HepG2 (cell line): ENCODE measurements around the gene LIMS2. TPM values are rescaled to one million over a fixed set of nuclear protein-coding genes. Genes with fewer than 3 reads are reported as not detected.

ENCODE experiments used
- ATAC-seq: fragments of 200-7000 bp; cut with Tn5 transposase; 3 replicates; pipeline ENCODE4 v1.9.1; 2020; ENCODE audit warnings: mild to moderate bottlenecking, moderate library complexity
- BruUV-seq: library from RNA; stranded (reverse); fragments of 400-500 nt; replicated peaks from 2 replicates; lab custom pipeline; 2021; lab: Mats Ljungman, UMichigan
- CTCF ChIA-PET: fragments of 300-600 bp; formaldehyde crosslinking; extraction: SDS; loops from one replicate; lab custom pipeline; 2021; ENCODE audit warnings: low total read pairs, inconsistent platforms, low intra/inter-chr PET ratio; lab: Yijun Ruan, JAX
- POLR2A ChIA-PET: fragments of 350-600 bp; sonication (Branson Sonifier 250); formaldehyde crosslinking; loops from one replicate; lab custom pipeline; 2020; ENCODE audit warnings: antibody characterized with exemption, inconsistent platforms; lab: Yijun Ruan, JAX
- DNase-seq: peaks from one replicate; pipeline ENCODE4 v3.0.0-alpha.2; 2015; ENCODE audit warnings: low spot score
- FAIRE-seq: peaks from 3 replicates; lab custom pipeline; 2011; peaks lifted over from hg19 to GRCh38; lab: Jason Lieb, UNC
- H2AFZ ChIP-seq: one replicate; pipeline ENCODE4 v1.6.1; 2011; ENCODE audit warnings: low read length, inconsistent platforms
- H3K27ac ChIP-seq: fragments of 300-600 bp; 3 replicates; pipeline ENCODE4 v1.8.0; 2011; ENCODE audit warnings: mixed run types, mild to moderate bottlenecking, mixed read lengths, low read length, inconsistent platforms; ENCODE audit not compliant: insufficient read depth; ENCODE audit errors: extremely low read length
- H3K27me3 ChIP-seq, 2 experiments: fragments of 200-600 bp in 1 of 2; 2 replicates in 1 of 2; 3 replicates in 1 of 2; pipeline versions ENCODE4 v1.6.0 to v1.8.0; 2011; ENCODE audit warnings: low read length in 2 of 2, mild to moderate bottlenecking in 2 of 2, moderate library complexity in 2 of 2, inconsistent platforms in 1 of 2; ENCODE audit not compliant: insufficient read depth in 2 of 2, control insufficient read depth in 1 of 2
- H3K36me3 ChIP-seq, 2 experiments: fragments of 200-600 bp in 1 of 2; replicated peaks in 1 of 2; 2 replicates in 1 of 2; 3 replicates in 1 of 2; pipeline versions ENCODE4 v1.5.1 to v1.8.0; 2011; ENCODE audit warnings: low read length in 2 of 2, inconsistent platforms in 1 of 2; ENCODE audit not compliant: insufficient read depth in 2 of 2, control insufficient read depth in 1 of 2
- H3K4me1 ChIP-seq: 2 replicates; pipeline ENCODE4 v1.5.1; 2012; ENCODE audit warnings: low read length, inconsistent platforms; ENCODE audit not compliant: insufficient read depth
- H3K4me2 ChIP-seq: 2 replicates; pipeline ENCODE4 v1.6.0; 2011; ENCODE audit warnings: low read depth, low read length, inconsistent platforms
- H3K4me3 ChIP-seq, 3 experiments: fragments of 200-600 bp in 1 of 3; sonication (generic), shearing (Covaris generic) in 1 of 3; replicated peaks in 1 of 3; 2 replicates each; pipeline ENCODE4 v1.5.1; 2011 to 2016; ENCODE audit warnings: low read length in 3 of 3, inconsistent platforms in 2 of 3, low read depth in 2 of 3, mild to moderate bottlenecking in 2 of 3, control low read depth in 1 of 3, mixed read lengths in 1 of 3; ENCODE audit not compliant: insufficient read depth in 1 of 3
- H3K79me2 ChIP-seq: one replicate; pipeline ENCODE4 v1.6.1; 2011; ENCODE audit warnings: low read length, inconsistent platforms; ENCODE audit not compliant: insufficient read depth
- H3K9ac ChIP-seq: 2 replicates; pipeline ENCODE4 v1.6.0; 2011; ENCODE audit warnings: mild to moderate bottlenecking, low read depth, low read length, inconsistent platforms; ENCODE audit not compliant: insufficient read depth
- H3K9me3 ChIP-seq: 2 replicates; pipeline ENCODE4 v1.5.1; 2012; ENCODE audit warnings: mild to moderate bottlenecking, low read length
- H4K20me1 ChIP-seq: 2 replicates; pipeline ENCODE4 v1.6.0; 2011; ENCODE audit warnings: inconsistent platforms, mild to moderate bottlenecking, low read length, moderate library complexity; ENCODE audit not compliant: insufficient read depth
- ATM ChIP-seq: fragments of 450-650 bp; IDR thresholded peaks from 2 replicates; pipeline ENCODE4 v1.7.1; 2017; ENCODE audit warnings: mild to moderate bottlenecking, borderline replicate concordance
- CC2D1A ChIP-seq: sonication (generic); formaldehyde crosslinking; IDR thresholded peaks from 2 replicates; pipeline ENCODE4 v1.8.1; 2023; ENCODE audit warnings: mild to moderate bottlenecking, missing genetic modification reagents
- GPN1 ChIP-seq: sonication (generic); formaldehyde crosslinking; IDR thresholded peaks from 2 replicates; pipeline ENCODE4 v1.5.1; 2020; ENCODE audit warnings: missing genetic modification reagents, borderline replicate concordance
- KDM5B ChIP-seq: sonication (generic); formaldehyde crosslinking; IDR thresholded peaks from 2 replicates; pipeline ENCODE4 v1.4.0; 2020; ENCODE audit warnings: missing genetic modification reagents, mild to moderate bottlenecking, borderline replicate concordance
- MXD4 ChIP-seq: IDR thresholded peaks from 2 replicates; pipeline ENCODE4 v1.6.1; 2016; ENCODE audit warnings: mild to moderate bottlenecking, missing biosample characterization, missing genetic modification reagents
- SALL2 ChIP-seq: sonication (generic); formaldehyde crosslinking; IDR thresholded peaks from 2 replicates; pipeline ENCODE4 v1.8.1; 2023; ENCODE audit warnings: mild to moderate bottlenecking, missing genetic modification reagents, inconsistent platforms
- TEAD3 ChIP-seq: optimal IDR thresholded peaks from 2 replicates; pipeline ENCODE3; 2016; ENCODE audit warnings: borderline replicate concordance
- ZBTB10 ChIP-seq: sonication (generic); formaldehyde crosslinking; IDR thresholded peaks from 2 replicates; pipeline ENCODE4 v1.4.0; 2020; ENCODE audit warnings: missing genetic modification reagents, borderline replicate concordance
- ZNF12 ChIP-seq: sonication (generic); formaldehyde crosslinking; IDR thresholded peaks from 2 replicates; pipeline ENCODE4 v1.5.0; 2020; ENCODE audit warnings: missing genetic modification reagents
- ZNF383 ChIP-seq: sonication (generic); formaldehyde crosslinking; IDR thresholded peaks from 2 replicates; pipeline ENCODE4 v1.4.0; 2020; ENCODE audit warnings: missing genetic modification reagents, mild to moderate bottlenecking, borderline replicate concordance
- ZNF577 ChIP-seq: sonication (generic); formaldehyde crosslinking; IDR thresholded peaks from 2 replicates; pipeline ENCODE4 v1.4.0; 2020; ENCODE audit warnings: mild to moderate bottlenecking, low read depth, missing genetic modification reagents, borderline replicate concordance
- WGBS: methylation state at CpG from one replicate; pipeline ENCODE4 v1.1.6; 2017; ENCODE audit warnings: low lambda C conversion rate; 5-methylcytosine and 5-hydroxymethylcytosine counted together
- in situ Hi-C: cut with HindIII; loops from 2 replicates; pipeline ENCODE4 v1.10.0; 2017; ENCODE audit warnings: low pct_unique_long_range_greater_than_20kb; ENCODE audit not compliant: extremely low pct_ligation_motif_present
- intact Hi-C: fragments of 100-400 bp; cut with micrococcal nuclease; formaldehyde crosslinking; loops from one replicate; pipeline ENCODE4 v1.10.0; 2022; ENCODE audit not compliant: unreplicated experiment
- polyA plus RNA-seq, 8 experiments: library from polyadenylated mRNA; depleted of rRNA in 3 of 8; stranded (reverse) in 7 of 8; unstranded in 1 of 8; fragments of >200 nt; fragmentation: Illumina TruSeq in 4 of 8; extraction: Trizol in 4 of 8; gene quantifications; 2 replicates each; pipeline versions ENCODE4 v1.2.1 to v1.2.3, GENCODE V29; 2011 to 2016; ENCODE audit warnings: low read depth in 4 of 8, missing spikeins in 1 of 8, mixed read lengths in 1 of 8; ENCODE audit not compliant: insufficient read depth in 1 of 8
- total RNA-seq, 5 experiments: library from RNA; depleted of rRNA; stranded (reverse); fragments of >200 nt; fragmentation: Illumina TruSeq; extraction: Trizol; gene quantifications; 2 replicates each; pipeline ENCODE4 v1.2.3, GENCODE V29; 2016; ENCODE audit warnings: low read depth in 1 of 5

LIMS2 gene
- total and polyA plus RNA-seq, 2 of the 13 experiments (the other 11 are each of a cell fraction or from before 2014, with no cell fraction given), result 1.0 to 1.9 TPM

GRCh38 chr2:127622561-127623387 lies 52.6 kb downstream of the LIMS2 start:
- Histone ChIP-seq H3K4me2 (no peak overlapping the region), H3K9me3 (no peaks in the 10 kb centered on the region), H4K20me1 (no peaks in the 10 kb centered on the region), H3K27ac (no peak overlapping the region), H3K79me2 (no peaks in the 10 kb centered on the region), H3K4me3 (no peak overlapping the region), H2AFZ (no peak overlapping the region), H3K36me3 (no peaks in the 10 kb centered on the region), H3K27me3 (peaks cover 27 to 85% of the 10 kb centered on the region in 2 experiments), H3K4me1 (no peaks in the 10 kb centered on the region), H3K9ac (no peak overlapping the region)
- WGBS, result 18% methylated on average over 9 of the region's 21 CpGs
- no peak for TF ChIP-seq ZBTB10 (CRISPR knock-in tag)
- no peak for TF ChIP-seq ZNF12
- TF ChIP-seq GPN1, result no peak
- TF ChIP-seq ATM, result no peak
- TF ChIP-seq MXD4 (CRISPR knock-in tag), result no peak
- no peak for TF ChIP-seq ZNF383 (CRISPR knock-in tag)
- TF ChIP-seq TEAD3 (CRISPR knock-in tag), result no peak
- TF ChIP-seq SALL2, result no peak
- no peak for TF ChIP-seq ZNF577 (CRISPR knock-in tag)
- no peak for TF ChIP-seq CC2D1A (CRISPR knock-in tag)
- TF ChIP-seq KDM5B (CRISPR knock-in tag), result no peak
- no TSS peak for BruUV-seq
- ATAC-seq, result no peak
- no peak for DNase-seq
- intact Hi-C loops, result no loop called here
- POLR2A ChIA-PET, result no interaction called here
- no peak for FAIRE-seq
- CTCF ChIA-PET, result no interaction called here
- in situ Hi-C loops, result no loop called here
